Measurements from ENCODE around the gene ZNF487. TPM values are rescaled to one million over a fixed set of nuclear protein-coding genes. Genes with fewer than 3 reads are reported as not detected.
A peak's percentile ranks its signal among the peaks of the same experiment; 100 is the strongest.

Gene ZNF487
- total RNA-seq, 1 donor from 2014 or later = 1.9 TPM

DNA sequence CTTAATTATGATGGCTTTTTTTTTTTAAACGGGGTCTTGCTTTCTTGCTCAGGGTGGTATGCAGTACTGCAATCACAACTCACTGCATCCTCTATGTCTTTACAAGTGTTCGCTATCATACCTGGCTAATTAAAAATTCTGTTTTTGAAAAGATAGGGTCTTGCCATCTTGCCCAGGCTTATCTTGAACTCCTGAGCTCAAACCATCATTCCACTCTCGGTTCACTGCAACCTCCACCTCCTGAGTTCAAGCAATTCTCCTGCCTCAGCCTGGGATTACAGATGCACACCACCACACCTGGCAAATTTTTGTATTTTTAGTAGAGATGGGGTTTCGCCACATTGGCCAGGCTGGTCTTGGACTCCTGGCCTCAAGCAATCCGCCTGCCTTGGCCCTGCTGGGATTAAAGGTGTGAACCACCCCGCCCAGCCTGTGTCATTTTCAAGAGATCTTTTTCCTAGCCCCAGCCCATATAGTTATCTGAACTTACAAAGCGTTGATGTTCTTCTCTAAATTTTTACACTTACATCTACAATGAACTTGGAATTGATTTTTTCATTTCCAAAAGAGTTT, 33.9 kb upstream of the ZNF487 start:
- TF ChIP-seq, protein P1, sequence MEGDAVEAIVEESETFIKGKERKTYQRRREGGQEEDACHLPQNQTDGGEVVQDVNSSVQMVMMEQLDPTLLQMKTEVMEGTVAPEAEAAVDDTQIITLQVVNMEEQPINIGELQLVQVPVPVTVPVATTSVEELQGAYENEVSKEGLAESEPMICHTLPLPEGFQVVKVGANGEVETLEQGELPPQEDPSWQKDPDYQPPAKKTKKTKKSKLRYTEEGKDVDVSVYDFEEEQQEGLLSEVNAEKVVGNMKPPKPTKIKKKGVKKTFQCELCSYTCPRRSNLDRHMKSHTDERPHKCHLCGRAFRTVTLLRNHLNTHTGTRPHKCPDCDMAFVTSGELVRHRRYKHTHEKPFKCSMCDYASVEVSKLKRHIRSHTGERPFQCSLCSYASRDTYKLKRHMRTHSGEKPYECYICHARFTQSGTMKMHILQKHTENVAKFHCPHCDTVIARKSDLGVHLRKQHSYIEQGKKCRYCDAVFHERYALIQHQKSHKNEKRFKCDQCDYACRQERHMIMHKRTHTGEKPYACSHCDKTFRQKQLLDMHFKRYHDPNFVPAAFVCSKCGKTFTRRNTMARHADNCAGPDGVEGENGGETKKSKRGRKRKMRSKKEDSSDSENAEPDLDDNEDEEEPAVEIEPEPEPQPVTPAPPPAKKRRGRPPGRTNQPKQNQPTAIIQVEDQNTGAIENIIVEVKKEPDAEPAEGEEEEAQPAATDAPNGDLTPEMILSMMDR (IDR thresholded peaks at IDR 0.05; ENCODE audit: insufficient read depth, low read length, poor library complexity, severe bottlenecking) = no peak
- no peak for DNase-seq (ENCODE audit: low read depth)
- no peak overlapping the region for H3K4me3 ChIP-seq (ENCODE audit: low read depth, low read length)
- no peaks in the 10 kb centered on the region for H3K27me3 ChIP-seq (ENCODE audit: control insufficient read depth, insufficient read depth, low read length)
- H3K36me3 ChIP-seq (ENCODE audit: control insufficient read depth, insufficient read depth, low read length) = peaks cover 1% of the 10 kb centered on the region

DNA sequence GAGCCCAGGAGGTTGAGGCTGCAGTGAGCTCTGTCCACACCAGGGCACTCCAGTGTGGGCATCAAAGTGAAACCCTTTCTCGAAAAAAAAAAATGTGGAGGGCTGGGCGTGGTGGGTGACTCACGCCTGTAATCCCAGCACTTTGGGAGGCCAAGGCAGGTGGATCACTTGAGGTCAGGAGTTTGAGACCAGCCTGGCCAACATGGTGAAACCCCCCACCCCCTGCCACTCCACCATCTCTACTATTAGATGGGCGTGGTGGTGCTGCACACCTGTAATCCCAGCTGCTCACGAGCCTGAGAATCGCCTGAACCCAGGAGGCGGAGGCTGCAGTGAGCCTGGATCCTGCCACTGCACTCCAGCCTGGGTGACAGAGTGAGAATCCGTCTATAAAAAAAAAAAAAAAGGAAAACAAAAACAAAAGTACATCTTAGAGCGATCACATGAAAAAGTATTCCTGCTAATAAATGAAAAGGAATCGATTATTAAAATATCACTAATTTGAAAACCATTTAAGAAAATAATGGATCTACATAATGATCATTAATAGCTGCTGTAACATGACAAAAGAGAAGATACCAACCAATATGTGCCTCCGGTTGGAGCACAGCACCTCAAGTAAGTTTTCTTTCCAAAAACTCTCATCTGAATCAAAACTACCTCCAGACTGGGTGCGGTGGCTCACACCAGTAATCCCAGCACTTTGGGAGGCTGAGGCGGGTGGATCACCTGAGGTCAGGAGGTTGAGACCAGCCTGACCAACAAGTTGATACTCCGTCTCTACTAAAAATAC, 32.8 kb upstream of the ZNF487 start:
- peaks cover 1% of the 10 kb centered on the region for H3K36me3 ChIP-seq (ENCODE audit: control insufficient read depth, insufficient read depth, low read length)
- H3K27me3 ChIP-seq (ENCODE audit: control insufficient read depth, insufficient read depth, low read length) = no peaks in the 10 kb centered on the region
- no peak overlapping the region for H3K4me3 ChIP-seq (ENCODE audit: low read depth, low read length)
- no peak for DNase-seq (ENCODE audit: low read depth)
- TF ChIP-seq, protein P1 (IDR thresholded peaks at IDR 0.05; ENCODE audit: insufficient read depth, low read length, poor library complexity, severe bottlenecking) = no peak

DNA sequence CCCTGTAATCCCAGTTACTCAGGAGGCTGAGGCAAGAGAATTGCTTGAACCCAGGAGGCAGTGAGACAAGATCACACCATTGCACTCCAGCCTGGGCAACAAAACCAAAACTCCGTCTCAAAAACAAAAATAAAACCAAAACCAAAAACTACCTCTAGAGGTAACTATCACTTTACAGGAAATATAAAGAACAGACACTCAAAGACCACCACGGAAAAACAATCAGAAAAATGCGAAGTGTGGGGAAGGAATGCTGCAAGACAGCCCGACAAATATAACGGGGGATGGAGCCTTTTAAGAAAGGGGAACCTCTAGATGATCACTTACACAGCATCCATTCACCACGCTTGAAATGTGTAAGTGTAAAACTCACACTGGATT, 32.2 kb upstream of the ZNF487 start:
- H3K36me3 ChIP-seq (ENCODE audit: control insufficient read depth, insufficient read depth, low read length) = peaks cover 1% of the 10 kb centered on the region
- DNase-seq (ENCODE audit: low read depth) = no peak
- TF ChIP-seq, protein P1 (IDR thresholded peaks at IDR 0.05; ENCODE audit: insufficient read depth, low read length, poor library complexity, severe bottlenecking) = no peak
- no peak overlapping the region for H3K4me3 ChIP-seq (ENCODE audit: low read depth, low read length)
- H3K27me3 ChIP-seq (ENCODE audit: control insufficient read depth, insufficient read depth, low read length) = no peaks in the 10 kb centered on the region

DNA sequence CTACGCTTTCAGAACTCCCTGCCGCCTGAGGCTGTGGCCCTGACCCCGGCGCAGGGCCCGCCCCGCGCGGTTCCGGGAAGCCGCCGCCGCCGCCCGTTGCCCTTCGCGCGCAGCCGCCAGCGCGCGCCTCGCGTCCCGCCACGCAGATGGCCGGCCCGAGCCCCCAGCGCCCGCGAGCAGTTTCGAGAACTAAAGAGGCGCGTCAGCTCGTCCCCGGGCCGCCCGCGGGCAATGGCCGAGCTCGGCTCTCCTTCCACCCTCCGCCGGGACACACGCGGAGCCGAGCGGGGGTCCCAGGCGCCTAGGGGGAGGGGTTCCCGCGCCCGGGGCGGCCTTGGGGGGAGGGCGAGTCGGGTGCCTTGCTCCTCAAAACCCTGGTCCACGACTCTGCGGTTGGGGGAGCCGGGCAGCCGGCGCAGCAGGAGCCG, 29.7 kb upstream of the ZNF487 start:
- peaks cover 1% of the 10 kb centered on the region for H3K36me3 ChIP-seq (ENCODE audit: control insufficient read depth, insufficient read depth, low read length)
- H3K27me3 ChIP-seq (ENCODE audit: control insufficient read depth, insufficient read depth, low read length) = no peaks in the 10 kb centered on the region
- no peak for DNase-seq (ENCODE audit: low read depth)
- TF ChIP-seq, protein P1 (IDR thresholded peaks at IDR 0.05; ENCODE audit: insufficient read depth, low read length, poor library complexity, severe bottlenecking) = no peak
- peak overlapping the region; percentile 93 for H3K4me3 ChIP-seq (ENCODE audit: low read depth, low read length)

DNA sequence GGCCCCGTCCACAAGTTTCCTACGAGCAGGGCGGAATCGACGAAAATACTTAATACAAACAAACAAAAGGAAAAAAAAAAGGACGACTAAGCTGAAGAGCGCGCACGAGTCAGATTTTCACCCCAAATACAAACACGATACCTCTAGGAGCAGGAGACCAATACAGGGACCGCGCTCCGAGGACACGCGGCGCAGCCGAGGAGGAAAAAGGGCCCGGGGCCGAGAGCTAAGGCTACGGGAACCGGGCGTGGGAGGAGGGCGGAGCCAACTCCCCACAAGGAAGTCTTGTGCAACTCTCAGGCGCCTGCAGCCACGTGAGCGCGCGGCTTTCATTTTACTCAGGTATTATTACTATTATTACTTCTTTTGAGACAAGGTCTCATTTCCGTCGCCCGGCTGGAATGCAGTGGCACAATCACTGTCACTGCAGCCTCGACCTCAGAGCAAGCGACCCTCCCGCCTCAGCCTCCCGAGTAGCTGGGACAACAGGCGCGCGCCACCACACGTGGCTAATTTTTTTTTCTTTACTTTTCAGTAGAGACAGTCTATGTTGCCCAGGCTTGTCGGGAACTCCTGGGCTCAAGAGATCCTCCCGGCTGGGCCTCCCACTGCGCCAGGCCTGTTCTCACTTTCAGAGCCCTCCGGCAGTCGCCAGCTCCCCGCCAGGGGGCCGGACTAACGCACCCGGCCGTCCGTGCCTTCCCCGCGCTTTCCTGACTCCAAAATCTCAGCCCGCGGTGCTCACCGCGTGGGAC, 29.2 kb upstream of the ZNF487 start:
- Histone ChIP-seq H3K36me3 (ENCODE audit: control insufficient read depth, insufficient read depth, low read length) (peaks cover 1% of the 10 kb centered on the region), H3K4me3 (ENCODE audit: low read depth, low read length) (peak overlapping the region; percentile 93), H3K27me3 (ENCODE audit: control insufficient read depth, insufficient read depth, low read length) (no peaks in the 10 kb centered on the region)
- peak; percentile 63 for DNase-seq (ENCODE audit: low read depth)
- TF ChIP-seq, protein P1 (IDR thresholded peaks at IDR 0.05; ENCODE audit: insufficient read depth, low read length, poor library complexity, severe bottlenecking) = peak; percentile 45

Measured in kidney epithelial cell (primary cell).